Lower leg skin (tissue), 3 donors: Measurements from ENCODE around the gene AIMP1.

Experiments
- POLR2A ChIP-seq, 2 donors: fragments of 450-650 bp; IDR thresholded peaks; one replicate each; pipeline ENCODE4 v1.6.1; 2016 to 2017; ENCODE audit warnings: antibody characterized with exemption in 2 of 2, mild to moderate bottlenecking in 1 of 2, moderate library complexity in 1 of 2
- TF ChIP-seq, protein P1 (sequence below), 3 donors: fragments of 450-650 bp; IDR thresholded peaks; one replicate each; pipeline ENCODE4 v1.5.1; 2016; ENCODE audit warnings: antibody characterized with exemption in 3 of 3, mild to moderate bottlenecking in 3 of 3, moderate library complexity in 2 of 3

DNA sequence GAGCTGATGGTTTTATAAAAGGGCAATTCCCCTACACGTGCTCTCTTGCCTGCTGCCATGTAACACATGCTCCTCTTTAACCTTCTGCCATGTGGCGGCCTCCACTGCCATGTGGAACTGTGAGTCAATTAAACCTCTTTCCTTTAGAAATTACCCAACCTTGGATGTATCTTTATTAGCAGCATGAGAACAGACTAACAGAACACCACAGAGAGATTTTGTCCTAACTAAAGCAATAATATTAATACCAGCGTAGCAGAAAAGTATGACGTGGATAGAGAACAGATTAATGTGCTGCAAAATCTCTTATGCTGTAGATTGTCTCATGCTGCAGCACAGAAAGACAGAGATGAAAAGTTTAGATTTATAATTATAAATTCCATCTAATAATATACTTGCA, 23.1 kb downstream of the AIMP1 start:
- TF ChIP-seq, protein P1, sequence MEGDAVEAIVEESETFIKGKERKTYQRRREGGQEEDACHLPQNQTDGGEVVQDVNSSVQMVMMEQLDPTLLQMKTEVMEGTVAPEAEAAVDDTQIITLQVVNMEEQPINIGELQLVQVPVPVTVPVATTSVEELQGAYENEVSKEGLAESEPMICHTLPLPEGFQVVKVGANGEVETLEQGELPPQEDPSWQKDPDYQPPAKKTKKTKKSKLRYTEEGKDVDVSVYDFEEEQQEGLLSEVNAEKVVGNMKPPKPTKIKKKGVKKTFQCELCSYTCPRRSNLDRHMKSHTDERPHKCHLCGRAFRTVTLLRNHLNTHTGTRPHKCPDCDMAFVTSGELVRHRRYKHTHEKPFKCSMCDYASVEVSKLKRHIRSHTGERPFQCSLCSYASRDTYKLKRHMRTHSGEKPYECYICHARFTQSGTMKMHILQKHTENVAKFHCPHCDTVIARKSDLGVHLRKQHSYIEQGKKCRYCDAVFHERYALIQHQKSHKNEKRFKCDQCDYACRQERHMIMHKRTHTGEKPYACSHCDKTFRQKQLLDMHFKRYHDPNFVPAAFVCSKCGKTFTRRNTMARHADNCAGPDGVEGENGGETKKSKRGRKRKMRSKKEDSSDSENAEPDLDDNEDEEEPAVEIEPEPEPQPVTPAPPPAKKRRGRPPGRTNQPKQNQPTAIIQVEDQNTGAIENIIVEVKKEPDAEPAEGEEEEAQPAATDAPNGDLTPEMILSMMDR (IDR thresholded peaks at IDR 0.05): no peak
- no peak for TF ChIP-seq POLR2A (IDR thresholded peaks at IDR 0.05)
